LNCAP (cell line): ENCODE measurements around the gene EML1.
A peak's percentile ranks its signal among the peaks of the same experiment; 100 is the strongest.

ENCODE experiments used
- TF ChIP-seq, protein P1 (sequence below): fragments of 450-650 bp; IDR thresholded peaks from 2 replicates; pipeline ENCODE4 v1.5.1; 2017; ENCODE audit warnings: mild to moderate bottlenecking

Gene EML1, protein sequence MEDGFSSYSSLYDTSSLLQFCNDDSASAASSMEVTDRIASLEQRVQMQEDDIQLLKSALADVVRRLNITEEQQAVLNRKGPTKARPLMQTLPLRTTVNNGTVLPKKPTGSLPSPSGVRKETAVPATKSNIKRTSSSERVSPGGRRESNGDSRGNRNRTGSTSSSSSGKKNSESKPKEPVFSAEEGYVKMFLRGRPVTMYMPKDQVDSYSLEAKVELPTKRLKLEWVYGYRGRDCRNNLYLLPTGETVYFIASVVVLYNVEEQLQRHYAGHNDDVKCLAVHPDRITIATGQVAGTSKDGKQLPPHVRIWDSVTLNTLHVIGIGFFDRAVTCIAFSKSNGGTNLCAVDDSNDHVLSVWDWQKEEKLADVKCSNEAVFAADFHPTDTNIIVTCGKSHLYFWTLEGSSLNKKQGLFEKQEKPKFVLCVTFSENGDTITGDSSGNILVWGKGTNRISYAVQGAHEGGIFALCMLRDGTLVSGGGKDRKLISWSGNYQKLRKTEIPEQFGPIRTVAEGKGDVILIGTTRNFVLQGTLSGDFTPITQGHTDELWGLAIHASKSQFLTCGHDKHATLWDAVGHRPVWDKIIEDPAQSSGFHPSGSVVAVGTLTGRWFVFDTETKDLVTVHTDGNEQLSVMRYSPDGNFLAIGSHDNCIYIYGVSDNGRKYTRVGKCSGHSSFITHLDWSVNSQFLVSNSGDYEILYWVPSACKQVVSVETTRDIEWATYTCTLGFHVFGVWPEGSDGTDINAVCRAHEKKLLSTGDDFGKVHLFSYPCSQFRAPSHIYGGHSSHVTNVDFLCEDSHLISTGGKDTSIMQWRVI

DNA sequence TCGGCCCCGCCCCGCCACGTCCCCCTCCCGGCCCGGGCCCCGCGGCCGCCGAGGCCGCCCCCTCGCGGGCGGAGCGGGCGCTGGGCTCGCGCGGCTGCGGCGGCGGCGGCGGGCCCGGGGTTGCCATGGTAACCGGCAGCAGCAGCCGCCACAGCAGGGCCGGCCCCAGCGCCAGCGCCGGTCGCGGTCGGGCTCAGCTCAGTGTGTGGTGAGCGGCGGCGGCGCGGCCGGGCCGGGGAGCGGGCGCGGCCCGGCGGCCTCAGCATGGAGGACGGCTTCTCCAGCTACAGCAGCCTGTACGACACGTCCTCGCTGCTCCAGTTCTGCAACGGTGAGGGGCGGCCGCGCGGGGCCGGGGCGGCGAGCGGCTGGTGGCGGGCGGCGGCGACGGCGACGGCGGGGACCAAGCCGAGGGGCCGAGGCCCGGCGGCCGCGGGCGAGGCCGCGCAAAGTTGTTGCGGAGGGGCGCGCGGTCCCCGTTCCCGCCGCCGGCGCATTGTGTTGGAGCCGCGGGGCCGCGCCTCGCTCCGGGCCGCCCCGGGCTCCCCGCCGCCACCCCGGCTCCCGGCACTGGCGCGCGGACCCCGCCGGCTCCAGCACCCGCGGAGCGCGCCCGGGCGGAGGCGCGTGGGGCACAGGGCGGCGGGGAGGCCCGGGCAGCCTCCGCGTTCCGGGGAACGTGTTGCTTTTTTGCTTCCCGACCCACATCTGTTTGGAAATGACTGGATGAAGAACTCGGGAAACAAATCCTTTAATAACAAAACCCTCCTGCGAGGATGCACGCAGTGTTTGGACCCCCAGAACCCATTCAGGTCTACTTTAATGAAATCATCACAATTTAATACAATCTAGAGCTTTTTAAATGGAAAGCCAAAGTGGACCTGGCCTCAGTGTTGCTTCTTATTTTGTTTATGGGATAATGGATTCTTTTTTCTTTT is at the start of gene EML1:
Gene EML1 (plus strand): TSS at position 201 of the 938 bp plus-strand sequence. CDS start 64 bp downstream, at position 265.
- TF ChIP-seq, protein P1, sequence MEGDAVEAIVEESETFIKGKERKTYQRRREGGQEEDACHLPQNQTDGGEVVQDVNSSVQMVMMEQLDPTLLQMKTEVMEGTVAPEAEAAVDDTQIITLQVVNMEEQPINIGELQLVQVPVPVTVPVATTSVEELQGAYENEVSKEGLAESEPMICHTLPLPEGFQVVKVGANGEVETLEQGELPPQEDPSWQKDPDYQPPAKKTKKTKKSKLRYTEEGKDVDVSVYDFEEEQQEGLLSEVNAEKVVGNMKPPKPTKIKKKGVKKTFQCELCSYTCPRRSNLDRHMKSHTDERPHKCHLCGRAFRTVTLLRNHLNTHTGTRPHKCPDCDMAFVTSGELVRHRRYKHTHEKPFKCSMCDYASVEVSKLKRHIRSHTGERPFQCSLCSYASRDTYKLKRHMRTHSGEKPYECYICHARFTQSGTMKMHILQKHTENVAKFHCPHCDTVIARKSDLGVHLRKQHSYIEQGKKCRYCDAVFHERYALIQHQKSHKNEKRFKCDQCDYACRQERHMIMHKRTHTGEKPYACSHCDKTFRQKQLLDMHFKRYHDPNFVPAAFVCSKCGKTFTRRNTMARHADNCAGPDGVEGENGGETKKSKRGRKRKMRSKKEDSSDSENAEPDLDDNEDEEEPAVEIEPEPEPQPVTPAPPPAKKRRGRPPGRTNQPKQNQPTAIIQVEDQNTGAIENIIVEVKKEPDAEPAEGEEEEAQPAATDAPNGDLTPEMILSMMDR: peak; percentile 62

DNA sequence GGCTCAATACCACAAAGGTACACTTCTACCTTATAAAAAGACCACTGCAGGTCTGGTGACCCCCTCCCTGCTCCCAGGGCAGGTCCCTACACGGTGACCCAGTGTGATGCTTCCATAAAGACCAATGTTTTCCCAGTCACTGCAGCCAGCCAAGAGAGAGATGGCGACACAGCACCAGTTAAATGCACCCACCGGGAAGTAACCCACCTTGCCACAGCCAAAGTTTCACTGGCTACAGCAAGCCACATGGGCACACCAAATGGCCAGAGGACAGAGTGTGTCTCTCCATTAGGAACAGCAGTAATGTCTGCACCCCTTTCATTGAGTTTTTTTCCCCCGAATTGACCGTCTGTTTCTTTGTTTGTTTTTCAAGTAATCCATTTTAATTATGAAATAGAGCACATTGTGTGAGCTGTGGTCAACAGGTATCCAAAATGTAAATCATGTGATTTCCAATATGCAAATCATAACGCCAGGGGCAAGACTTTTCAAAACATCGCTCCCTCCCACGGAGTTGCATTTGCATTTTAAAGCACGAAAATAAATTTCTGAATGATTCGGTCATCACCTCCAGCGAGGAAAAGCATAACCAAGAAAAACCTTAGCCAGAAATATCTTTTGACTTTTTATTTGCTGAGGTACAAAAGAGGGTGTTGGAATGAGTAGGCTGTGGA is 48.9 kb upstream of the EML1 start:
- TF ChIP-seq, protein P1: no peak

DNA sequence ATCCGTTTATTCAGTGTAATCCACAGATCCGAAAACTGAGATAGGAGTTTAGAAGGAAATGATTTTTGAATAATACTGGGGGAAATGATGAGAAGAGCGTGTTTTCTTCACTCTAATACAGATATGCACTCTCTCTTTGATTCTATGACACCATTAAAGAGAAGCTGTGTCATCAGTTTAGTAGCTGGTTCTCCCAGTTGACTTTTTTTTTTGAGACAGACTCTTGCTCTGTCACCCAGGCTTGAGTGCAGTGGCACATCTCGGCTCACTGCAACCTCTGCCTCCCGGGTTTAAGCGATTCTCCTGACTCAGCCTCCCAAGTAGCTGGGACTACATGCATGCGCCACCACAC is 48.4 kb upstream of the EML1 start:
- TF ChIP-seq, protein P1: no peak

DNA sequence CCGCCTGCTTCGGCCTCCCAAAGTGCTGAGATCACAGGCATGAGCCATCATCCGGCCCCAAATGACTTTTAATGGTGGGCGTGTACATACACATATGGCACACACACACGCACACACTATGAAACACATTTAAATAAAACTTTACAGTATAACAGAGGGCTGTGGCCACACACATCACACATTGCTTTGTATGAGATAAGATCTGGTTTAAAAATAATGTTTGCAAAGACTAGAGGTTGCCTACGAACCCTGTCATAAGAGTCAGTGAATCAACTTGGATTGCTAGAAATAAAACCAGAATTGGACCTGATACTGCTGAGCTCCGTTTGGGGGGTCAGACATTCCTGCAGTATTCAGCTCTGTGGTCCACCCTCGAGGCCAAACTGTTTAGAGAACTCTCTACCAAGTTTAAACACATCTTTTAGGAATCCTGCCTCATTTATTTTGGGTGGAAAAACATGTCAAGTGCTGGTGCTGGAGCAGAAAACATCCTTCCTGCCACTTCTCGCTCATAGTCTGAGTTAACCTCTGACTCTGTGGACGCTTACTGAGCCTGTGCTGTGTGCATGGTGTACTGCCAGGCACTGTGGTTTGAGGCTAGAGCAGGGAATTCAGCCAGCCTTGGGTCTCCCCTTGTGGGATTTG is 47.8 kb upstream of the EML1 start:
- TF ChIP-seq, protein P1: no peak

DNA sequence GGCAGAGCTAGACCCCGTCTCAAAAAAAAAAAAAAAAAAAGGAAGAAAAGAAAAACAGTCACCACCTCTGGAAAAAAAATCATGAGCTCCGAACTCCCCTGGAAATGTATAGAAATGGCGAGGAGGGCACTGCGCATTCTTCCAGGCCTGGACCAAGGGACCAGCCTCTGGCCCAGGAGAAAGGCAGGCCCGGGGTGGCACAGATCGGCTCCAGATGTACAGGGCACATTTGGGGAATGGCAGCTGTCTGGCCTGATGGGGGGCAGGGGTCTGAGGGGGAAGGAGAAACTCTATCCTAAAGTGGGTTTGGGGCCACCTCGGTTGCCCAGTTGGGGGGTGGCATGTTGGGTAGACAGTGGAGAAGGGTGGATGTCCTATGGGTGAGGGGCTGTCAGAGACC is 46.0 kb upstream of the EML1 start:
- TF ChIP-seq, protein P1: no peak

DNA sequence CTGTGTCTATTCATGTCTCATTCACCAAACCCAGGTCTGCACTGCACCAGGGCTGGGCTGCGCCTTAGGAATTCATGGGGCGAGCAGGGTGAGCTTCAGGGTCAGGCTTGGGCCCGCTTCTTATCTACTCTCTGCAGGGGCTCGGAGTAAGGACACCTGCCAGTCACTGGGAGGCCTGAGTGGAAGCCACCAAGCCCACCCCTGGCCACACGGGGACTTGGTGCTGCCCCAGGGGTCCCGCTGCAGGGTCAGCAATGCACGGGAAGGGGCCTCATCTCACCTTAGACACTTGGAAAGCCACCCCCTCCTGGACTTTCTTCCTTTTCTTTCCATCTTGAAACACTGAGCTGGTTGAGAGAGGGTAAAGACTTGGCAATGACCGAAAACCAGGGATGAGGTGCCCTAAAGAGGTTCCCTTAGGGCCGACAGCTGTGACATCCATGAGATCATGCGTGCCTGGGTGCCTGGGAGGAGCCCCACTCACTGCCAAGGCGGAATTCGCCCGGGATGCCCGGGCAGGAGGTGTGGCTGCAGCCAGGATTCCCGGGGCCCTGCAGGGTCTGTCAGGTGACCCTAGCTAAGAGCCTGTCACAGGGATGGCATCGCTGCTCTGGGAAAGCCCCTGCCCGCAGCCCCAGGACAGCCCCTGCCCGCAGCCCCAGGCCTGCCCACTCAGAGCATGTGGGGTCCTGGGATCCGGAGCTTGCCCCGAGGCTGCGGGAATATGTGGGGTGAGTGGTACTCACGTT is 45.5 kb upstream of the EML1 start:
- TF ChIP-seq, protein P1: no peak
